Islet of Langerhans (tissue), 1 donor: ENCODE results near the gene EMD.

ENCODE experiments used
- FAIRE-seq: peaks from one replicate; lab custom pipeline; 2011; peaks lifted over from hg19 to GRCh38; lab: Jason Lieb, UNC

Gene EMD

DNA sequence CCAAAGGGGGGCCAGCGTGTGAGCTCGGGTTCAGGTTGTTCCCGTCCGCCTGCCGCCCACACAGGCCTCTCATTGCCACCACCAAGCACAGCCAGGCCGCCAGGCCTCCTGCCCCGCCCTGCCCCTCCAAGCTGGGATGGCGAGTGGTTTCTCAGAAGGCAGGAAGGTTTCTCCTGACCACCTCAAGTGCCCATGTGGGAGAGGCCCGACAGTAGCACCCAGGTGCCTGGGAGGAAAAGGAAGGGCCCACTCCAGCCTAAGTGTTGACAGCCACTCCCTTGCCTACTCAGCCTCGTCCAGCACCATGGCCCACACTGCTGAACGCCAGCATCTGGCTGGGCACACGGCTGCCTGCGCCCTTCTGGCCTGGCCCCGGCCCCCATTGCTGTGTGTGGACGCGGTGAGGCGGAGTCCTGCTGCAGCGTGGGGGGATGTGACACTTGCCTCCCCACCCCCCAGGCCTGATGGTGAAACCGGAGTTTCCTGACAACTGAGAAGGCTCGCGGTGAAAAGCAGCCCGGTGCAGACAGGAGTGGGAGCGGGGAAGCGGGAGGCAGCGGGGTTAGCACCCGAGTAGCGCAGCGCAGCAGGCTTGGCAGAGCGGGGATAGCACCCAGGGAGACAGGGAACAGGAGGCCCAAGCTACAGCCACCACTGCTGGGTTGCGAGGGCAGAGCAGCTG lies 23.9 kb upstream of the EMD start:
- no peak for FAIRE-seq

DNA sequence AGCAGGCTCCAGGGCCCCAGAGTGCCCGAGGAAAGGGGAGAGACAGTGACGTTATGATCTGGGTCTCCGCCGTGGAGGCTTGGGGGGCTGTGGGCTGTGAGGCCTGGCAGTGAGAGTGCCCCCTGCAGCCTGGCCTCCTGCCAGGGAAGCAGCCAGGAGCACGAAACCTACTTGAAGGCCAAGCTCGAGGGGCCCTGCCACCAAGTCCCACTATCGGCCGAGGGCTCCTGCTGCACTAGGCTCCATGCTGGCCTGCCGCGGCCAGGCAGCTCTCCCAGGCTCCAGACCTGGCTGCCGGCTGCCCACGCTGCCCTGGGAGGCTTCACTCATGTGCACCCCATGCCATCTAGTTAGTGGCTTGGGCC lies 23.3 kb upstream of the EMD start:
- no peak for FAIRE-seq

DNA sequence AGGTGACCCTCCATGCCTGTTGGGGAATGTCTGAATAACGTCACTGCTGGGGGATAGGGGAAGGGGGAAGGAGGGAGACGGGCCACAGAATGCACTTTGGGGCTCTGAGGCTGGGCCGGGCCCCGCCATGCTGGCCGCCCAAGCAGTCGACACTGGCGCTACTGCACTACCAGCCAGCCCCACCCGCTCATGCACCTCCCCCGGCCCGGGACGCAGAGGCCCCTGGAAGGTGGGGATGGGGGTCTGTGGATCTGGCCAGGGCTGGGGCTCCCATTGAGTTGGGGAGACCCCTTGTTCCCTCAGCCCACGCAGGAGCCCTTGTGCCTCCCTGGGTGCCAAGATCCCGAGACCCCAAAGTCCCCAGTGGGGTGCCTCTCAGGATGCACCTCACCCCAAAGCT lies 22.5 kb upstream of the EMD start:
- FAIRE-seq: no peak

- FAIRE-seq: no peak
These were observed 21.9 kb upstream of the EMD start for GRCh38 chrX:154357205-154357604.

- no peak for FAIRE-seq
These were observed 21.1 kb upstream of the EMD start for GRCh38 chrX:154358011-154358410.

DNA sequence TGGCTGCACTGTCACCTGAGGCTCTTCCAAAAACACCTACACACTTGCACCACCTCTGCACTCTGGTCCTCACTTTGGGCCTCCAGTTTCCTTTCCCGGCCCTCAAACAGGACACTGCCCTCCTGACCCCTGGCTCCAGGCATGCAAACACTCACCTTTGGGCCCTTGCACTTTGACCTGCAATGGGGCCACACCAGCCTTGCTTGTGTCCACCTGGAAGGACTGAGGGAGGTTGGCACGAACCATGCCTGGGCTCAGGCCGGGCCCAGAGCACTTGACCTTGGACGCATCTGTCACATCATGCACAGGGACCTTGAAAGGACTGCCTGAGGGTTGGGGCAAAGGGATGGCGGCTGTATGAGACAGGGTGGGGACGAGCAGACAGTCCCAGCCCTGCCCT lies 20.3 kb upstream of the EMD start:
- FAIRE-seq: no peak

GRCh38 chrX:154359362-154360154 lies 19.5 kb upstream of the EMD start:
- FAIRE-seq: no peak

GRCh38 chrX:154360155-154360713 lies 18.9 kb upstream of the EMD start:
- no peak for FAIRE-seq

GRCh38 chrX:154362085-154362742 lies 16.9 kb upstream of the EMD start:
- no peak for FAIRE-seq

DNA sequence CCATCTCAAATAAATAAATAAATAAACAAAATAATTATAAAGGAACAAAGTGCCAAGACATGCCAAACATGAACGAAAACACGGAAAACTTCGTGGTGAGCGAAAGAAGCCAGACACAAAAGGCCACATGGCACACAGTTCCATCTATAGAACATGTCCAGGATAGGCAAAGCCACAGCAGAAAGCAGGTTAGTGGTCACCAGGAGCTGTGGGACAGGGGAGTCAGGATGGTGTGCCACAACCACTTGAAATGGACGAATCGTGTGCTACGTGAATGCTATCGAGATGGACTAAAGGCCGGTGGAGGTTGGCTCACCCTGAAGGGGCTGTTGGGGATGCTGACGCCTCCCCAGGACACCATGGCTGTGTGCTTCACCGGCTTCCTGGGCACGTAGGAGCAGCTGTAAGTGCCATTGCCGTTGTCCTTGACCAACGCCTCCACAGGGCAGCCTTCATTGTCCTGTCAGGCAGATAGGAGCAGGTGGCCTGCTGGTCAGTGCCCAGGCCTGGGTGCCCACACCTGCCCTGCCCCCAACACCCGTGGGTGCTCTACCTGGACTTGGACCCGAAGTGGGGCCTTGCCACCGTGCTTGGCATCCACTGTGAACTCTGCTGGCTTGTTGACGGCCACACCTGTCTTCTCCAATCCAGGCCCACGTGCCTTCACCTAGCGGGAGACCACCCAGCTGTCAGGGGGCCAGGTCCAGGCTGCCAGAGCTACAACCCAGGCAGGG lies 15.2 kb upstream of the EMD start:
- no peak for FAIRE-seq

GRCh38 chrX:154365052-154365600 lies 14.0 kb upstream of the EMD start:
- FAIRE-seq: no peak

DNA sequence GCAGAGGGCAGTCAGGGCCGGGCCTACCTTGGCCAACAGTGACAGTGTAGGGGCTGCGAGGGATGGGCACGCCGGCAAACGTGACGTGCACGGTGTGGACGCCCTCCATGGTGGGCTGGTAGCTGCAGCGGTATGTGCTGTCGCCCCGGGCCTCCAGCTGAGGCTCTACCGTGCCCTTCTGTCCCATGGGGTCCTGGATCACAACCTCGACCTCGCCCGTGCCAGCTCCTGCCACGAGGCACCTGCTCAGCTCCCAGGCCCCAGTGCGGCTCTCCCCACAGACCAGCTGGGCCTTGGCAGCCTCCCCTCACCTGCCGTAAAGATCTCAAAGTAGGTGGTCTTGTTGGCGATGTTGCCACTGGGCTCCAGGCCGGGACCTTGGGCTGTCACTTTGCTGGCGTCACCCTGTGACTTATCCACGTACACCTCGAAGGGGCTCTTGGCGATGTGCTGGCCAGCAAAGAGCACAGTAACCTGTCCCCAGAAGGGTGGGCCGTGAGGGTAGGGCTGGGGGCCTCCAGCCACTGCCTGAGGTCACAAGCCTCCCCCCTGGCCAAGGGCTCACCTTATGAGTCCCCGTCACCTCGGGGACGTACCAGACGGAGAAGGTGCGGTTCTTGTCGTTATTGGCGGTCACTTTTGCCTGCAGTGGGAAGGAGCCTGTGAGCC lies 13.0 kb upstream of the EMD start:
- FAIRE-seq: no peak

DNA sequence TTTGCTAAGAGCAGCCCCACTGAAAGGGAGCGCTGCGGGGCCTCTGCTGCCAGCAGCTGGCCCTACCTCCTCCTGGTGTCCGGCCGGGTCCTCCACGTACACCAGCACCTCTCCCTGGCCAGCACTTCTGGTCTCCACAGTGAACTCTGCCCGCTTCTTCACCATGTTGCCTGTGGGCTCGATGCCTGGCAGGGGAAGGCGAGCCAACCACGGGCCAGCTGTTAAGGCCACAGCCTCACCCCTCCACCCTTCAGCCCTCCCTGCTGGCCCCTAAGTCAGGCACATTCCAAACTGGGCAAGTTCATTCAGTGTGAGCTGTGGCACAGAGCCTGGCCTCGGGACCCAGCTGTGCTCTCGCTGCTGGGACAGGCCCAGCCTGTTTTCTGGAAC lies 12.4 kb upstream of the EMD start:
- FAIRE-seq: no peak

GRCh38 chrX:154367474-154368308 lies 11.4 kb upstream of the EMD start:
- FAIRE-seq: no peak

DNA sequence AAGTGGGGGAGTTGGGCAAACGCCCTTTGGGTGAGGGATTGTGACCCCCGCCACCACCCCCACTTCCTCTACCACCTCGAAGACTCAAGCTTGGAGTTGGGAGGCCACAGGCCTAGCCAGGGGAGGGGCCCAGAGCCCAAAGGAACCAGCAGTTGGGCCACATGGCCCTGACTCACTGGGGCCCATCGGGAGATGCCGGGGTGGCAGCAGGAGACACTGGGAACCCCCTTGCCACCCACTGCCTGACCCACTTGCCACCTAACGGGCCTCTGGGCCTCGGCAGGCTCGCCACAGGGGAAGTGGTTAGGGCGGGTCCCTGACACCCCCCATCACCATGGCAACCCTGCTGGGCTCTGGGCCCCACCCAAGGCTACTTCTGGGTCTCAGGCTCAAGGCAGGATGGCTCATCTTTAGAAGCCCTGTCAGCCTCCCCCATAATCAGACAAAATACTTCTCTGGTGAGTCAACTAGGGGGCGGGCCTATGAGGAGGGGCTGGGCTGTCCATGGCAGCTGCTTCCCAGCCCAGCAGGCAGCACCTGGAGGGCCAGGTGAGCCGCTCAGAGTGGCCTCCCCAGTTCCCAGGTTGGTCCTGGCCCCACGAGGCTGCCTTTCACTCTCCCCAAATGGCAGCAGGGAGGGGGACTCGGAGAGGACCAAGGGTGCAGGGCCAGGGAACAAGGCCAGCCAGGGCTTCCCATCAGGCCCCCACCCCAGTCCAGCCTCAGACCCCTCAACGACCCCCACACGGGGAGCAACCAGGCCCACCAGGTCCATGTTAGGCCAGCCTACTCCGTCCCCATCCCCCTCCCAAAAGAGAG lies 10.3 kb upstream of the EMD start:
- FAIRE-seq: no peak

- FAIRE-seq: no peak
These were observed 9.4 kb upstream of the EMD start for GRCh38 chrX:154369449-154370299.

DNA sequence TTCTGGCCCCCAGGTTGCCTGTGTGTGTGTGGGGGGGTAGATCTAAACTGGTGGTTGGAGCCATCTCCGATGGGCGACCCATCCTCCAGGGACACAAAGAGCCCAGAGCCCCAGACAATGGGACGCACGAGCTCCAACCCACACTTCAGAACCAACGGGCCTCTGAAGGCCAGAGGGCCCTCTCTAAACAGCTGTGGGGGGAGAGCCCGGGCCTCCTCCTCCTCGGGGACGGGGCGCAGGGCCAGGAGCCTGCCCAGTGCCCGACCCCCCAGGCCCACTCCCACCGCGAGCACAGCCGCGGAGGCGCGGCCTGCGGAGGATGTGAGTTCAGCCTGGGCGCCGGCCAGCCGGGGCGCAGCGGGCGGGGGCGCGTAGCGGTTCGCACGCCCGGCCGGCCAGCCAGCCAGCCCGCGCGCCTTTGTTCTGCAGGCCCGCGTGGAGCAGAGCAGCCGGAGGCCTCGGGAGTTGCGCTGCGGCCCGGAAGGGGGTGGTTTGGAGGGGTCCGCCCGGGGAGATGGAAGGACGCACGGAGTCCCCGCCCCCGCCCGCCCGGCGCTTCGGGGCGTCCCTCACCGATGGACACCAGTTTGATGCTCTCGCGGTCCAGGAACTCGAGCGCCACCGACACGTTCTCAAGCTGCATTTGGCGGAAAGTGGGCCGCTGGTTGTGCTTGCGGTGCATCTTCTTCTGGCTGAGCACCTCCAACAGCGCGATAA lies 8.6 kb upstream of the EMD start:
- FAIRE-seq: no peak
